Activated effector memory CD4-positive, alpha-beta T cell treated with Interleukin-2 at 50 U/mL for 16 hours (primary cell): ENCODE measurements around the gene TDG.
"Not testable (repeated sequence)": the region's sequence is repeated elsewhere in the genome, so short reads cannot be mapped to it uniquely, and the experiment has no call there.

ENCODE experiments used
- DNase-seq: peaks from one replicate; pipeline ENCODE4 v3.0.0-alpha.2; 2020

Gene TDG

GRCh38 chr12:103962493-103962892 is 3.2 kb upstream of the TDG start:
- no peak for DNase-seq

GRCh38 chr12:103964805-103965204 is 867 bp upstream of the TDG start:
- no peak for DNase-seq

DNA sequence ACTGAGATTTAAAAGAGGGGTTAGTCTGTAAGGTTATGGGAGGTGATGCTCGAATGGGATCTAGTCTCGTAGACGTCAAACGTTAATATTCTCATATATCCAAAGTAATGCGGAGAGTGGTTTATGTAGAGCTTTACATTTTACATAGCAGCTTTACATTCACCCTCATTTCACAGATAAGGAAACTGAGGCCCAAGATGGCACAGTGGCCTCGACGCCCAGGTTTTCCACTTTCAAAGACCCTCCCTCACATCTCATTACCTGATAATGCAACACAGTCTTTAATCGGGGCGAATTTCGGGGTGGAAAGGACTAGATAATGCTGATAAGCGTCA is 450 bp upstream of the TDG start:
- no peak for DNase-seq

GRCh38 chr12:103966736-103967135 is 1.1 kb downstream of the TDG start:
- no peak for DNase-seq

GRCh38 chr12:103969391-103969790 is 3.7 kb downstream of the TDG start:
- DNase-seq: no peak

DNA sequence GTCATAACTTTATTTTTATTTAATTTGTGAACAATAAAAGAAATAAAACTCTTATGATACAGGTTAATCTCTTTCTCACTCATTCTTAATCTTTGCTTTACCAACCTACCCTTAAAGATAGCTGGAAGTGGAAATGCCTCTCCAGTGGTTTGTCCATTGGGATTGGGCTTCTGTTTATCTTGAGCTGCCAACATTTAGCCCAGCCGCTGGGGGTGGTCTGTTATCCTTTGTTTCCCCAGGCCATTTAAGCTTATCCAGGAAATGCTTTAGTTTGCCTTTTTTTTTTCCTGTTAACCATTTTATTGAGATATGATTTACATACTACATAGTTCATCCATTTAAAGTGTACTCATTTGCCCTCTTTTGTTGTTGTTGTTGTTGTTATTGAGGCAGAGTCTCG is 8.2 kb downstream of the TDG start:
- no peak for DNase-seq

DNA sequence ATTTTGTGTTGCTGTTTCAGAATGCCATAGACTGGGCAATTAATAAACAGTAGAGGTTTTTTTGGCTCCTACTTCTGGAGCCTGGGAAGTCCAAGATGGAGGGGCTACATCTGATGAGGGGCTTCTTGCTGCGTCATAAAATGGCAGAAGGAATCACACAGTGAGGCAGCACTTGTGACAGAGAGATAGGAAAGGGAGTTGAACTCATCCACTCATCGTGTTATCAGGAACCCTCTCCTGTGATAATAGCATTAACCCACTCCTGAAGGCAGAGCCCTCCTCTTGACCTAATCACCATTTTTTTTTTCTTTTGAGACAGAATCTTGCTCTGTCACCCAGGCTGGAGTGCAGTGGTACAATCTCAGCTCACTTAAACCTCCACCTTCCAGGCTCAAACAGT is 9.7 kb downstream of the TDG start:
- no peak for DNase-seq

- DNase-seq: no peak
Measured at GRCh38 chr12:103978384-103978982, 12.8 kb downstream of the TDG start.

DNA sequence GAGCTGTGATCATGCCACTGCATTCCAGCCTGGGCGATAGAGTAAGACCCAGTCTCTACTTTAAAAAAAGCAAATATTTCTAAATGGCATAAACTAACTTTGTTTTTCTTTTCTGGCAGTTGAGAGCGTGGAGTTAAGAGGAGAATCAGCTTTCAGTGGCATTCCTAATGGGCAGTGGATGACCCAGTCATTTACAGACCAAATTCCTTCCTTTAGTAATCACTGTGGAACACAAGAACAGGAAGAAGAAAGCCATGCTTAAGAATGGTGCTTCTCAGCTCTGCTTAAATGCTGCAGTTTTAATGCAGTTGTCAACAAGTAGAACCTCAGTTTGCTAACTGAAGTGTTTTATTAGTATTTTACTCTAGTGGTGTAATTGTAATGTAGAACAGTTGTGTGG is 21.2 kb downstream of the TDG start:
- DNase-seq: no peak

- no peak for DNase-seq
Measured at GRCh38 chr12:103994235-103994634, 28.6 kb downstream of the TDG start.

DNA sequence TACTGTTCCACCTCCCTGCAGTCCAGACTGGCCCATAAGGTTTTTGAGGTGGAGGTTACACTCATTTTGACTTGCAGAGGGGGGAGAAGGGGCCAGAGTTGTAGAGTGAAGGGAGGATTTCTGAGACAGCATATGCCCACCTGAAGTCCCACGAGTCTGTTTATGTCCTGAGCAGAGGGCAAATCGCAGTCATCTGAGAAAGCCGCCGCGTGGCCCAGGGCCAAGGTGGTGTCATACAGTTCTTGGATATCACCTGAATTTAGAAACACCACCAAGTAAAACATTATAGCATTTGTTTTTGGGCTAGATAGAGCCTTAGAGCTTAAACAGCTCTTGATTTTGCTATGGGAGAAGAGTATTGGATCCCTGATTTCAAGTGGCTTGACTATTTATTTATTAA is 30.9 kb downstream of the TDG start:
- no peak for DNase-seq

DNA sequence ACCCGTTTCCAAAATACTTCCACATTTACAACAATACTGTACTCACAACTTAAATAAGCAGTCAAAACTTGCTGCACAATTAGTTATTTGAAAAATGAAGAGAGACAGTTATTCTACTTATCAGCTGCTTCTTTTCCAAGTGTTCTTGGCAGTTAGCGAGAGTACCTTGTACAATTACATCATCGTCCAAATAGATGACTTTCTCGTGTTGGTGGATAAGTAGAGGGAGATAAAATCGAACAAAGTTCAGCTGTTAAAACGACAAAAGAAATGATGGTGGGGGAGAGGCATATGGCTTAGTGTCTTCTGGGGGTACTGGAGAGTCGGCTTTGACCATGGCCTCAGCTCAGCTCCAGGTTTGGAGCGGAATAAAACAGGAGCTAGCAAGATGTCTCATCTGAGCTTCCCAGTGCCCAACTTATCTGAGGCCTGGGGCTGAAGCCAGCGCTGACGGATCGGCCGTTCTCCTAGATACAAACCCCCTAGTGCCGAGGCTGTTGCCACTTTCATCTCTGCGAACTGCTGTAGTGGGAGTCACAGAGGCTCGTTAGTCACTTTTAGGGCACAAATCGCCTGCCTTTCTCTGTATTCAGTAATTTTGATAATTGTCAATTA is 31.7 kb downstream of the TDG start:
- DNase-seq: no peak

DNA sequence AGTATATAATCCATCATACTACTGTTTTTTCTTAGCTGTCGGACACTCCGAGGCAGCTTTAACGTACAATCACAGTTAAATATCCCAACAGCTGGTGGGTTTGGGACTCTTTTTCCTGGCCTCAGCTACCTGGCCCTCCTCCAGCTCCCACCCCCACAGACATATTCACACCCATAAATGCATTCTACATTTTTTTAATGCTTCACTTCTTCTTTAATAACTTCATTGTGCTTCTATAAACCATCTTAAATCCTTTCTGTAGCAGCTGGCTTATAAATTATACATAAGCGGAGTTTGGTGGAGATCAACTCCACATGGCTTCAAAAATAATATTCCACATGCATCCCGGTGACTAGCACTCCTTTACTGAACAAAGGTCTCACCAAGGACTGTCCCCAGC is 33.3 kb downstream of the TDG start:
- DNase-seq: no peak

GRCh38 chr12:104000807-104001434 is 35.2 kb downstream of the TDG start:
- no peak for DNase-seq

- no peak for DNase-seq
Measured at GRCh38 chr12:104002686-104003085, 37.0 kb downstream of the TDG start.

- DNase-seq: no peak
Measured at GRCh38 chr12:104003596-104003995, 37.9 kb downstream of the TDG start.

- no peak for DNase-seq
Measured at GRCh38 chr12:104006929-104007328, 41.3 kb downstream of the TDG start.

DNA sequence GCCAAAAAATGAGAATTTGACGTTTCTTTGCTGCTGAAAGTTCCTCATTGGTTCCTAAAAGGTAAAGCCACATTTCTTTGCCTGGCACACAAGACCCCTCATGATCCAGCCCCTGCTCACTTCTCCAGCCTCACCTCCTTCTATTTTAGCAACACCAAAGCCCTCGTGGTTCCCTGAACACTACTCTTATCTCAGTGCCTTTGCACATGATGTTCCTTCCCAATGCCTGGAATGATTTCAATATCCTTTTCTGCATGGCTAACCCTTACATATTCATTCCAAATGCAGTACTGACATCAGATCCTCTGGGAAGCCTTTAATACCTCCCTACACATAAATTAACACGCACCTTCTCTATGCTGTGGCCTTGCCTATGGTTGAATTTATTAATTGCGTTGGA is 44.4 kb downstream of the TDG start:
- DNase-seq: no peak

DNA sequence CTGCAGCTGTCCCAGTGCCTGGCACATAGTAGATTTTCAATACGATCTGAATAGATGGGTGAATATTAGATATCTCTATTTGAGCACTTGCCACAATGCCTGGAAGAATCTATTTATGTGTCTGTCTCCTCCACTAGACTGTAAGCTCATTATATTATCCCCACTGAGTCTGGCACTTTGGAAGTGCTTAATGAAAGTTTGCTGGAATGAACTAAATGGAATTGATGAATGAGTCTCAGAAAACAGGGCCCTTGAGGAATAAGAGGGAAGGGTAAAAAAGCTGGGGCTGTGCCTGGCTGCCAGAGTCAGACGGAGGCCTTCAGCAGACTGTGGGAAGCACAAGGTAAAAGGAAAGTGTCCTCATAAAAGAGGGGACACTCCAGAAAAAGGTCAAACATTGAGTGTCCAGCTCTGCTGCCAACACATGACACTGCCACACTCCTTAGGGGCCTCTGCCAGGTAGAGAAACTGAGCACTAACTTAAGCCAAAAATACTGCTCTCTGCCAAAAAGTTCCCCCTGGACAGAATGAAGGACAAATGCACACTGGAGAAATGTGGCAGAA is 45.0 kb downstream of the TDG start:
- DNase-seq: no peak

DNA sequence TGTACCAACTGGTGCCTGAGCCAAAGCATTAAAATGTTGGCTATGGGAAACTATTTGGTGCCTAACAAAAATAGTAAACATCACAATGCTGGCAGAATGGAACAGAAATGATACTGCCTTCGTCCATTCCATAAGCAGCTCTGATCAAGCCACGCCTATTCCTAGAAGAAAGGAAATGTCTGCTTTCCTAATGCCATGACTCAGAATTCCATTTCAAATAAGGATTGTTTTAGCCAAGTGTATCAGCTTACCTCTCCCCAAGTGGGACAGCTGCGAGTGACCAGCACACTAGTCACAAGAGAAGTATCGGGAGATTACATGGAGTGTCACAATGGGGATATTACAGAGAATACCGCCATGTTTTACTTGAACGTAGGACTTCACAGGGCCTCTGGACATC is 45.6 kb downstream of the TDG start:
- DNase-seq: no peak

GRCh38 chr12:104012331-104012730 is 46.7 kb downstream of the TDG start:
- DNase-seq: no peak

GRCh38 chr12:104021862-104022261 is 56.2 kb downstream of the TDG start:
- DNase-seq: not testable (repeated sequence)

GRCh38 chr12:104022786-104023185 is 57.1 kb downstream of the TDG start:
- DNase-seq: no peak

GRCh38 chr12:104023710-104024109 is 58.0 kb downstream of the TDG start:
- no peak for DNase-seq

- no peak for DNase-seq
Measured at GRCh38 chr12:104024348-104024747, 58.7 kb downstream of the TDG start.
